ENCODE measurements around the gene AMFR.
"Not testable (repeated sequence)": the region's sequence is repeated elsewhere in the genome, so short reads cannot be mapped to it uniquely, and the experiment has no call there.

AMFR gene

DNA sequence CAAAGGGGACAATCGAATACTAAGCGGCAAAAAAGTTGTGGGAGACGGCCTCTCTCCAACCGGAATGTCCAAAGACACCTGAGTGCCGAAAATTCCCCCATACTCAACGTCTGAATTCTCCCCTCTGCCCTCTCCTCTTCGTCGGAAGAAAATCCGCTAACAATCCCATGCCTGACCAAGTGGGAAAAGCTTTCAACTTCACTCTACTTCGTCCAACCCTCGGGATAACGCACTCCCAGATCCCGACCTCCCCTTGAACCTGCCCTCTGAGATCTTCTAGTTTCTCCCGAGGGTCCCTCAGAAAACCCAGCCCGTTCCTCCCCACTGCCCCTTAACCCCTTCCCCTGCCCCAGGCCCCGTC lies 961 bp downstream of the AMFR start:
- no peak for DNase-seq (ENCODE audit: low read depth in 1 of 2, low spot score in 1 of 2)

DNA sequence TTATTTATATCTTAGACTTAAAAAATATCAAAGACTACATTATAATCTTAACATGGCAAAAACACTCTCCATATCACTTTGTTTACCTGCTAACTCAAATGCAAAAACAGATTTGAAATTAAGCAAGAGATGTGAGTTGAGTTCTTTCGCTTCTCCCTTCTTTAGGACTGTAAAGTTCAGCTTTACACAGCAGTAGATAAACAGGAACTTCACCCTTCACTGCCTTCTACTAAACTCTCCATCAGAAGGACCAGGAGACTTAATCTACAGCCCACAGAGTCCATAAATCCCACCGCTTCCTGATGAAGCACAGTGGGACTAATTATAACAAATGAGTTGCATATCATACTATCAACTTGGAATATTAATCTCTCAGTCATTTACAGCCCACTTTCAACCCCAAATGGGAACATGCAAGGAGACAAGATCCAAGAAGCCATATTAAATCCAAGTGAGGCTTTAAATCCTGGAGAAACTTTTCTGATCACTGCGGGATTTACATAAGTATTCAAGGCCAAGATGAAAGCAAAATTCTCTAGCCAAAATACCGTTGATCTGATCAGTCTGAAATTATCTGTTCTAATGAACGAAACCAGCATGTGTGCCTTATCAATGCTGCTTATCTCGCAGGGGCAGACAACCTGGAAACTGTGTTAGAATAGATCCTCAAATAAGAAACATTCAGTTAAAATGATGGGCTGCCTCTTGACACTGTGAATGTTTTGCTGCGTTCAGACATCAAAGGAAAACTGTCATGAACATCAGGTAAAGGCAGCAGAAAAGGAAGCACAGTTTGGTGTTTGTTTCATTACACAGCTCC lies 1.6 kb downstream of the AMFR start:
- DNase-seq (ENCODE audit: low read depth in 1 of 2, low spot score in 1 of 2): no peak

DNA sequence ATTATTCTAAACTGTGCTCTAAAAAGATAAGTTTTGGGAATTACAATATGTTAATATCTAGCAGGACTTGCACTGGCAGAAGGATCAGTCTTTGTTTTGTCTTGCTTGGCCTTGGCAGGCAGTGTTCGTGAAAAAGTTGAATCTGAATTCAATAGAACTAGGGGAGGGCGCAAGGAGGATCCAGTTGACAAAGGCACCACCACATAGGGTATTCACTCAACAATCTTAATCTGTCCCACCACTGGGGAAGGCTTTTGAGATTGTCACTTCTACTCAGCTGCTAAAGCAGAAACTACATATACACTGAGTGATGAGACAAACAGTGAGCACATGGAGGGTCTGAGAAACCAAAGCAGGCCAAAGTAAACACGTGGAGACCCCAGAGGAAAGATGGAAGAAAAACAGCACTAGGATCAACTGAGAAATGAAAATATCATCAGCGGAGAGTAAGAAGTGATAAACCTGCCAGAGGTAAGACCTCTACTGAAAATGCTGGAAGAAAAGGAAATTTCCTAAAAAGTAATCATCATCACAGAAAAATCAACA lies 2.4 kb downstream of the AMFR start:
- DNase-seq (ENCODE audit: low read depth in 1 of 2, low spot score in 1 of 2): no peak

DNA sequence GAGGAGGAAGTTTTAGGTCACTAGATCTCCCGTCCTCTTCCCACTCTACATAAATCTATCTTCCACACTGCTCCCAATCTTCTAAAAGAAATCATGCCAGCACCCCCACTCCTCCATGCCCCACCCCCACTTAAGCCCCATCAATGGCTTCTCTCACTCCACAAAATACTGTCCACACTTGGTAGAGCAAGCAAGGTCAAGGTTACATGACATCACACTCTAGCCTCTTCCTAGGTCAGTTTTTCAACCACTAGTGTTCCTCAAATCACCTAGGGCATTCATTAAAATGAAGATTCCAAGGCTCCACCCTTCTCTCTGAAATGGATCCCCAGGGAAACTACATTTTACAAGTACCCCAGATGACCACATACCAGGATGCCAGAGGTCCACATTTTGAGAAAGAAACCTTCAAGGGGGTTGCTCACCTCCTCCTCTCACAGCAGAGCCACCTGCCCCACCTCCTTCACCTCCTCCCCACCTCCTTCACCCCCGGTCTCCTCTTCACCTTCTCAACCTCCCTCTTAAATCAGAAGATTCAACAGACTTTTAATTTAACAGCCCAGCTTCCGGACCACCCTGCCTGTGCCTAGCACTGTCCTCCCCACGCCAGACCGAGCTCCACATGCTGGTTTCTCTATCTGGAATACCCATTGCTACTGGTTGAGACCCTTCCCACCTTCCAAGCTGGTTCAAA lies 3.2 kb downstream of the AMFR start:
- DNase-seq (ENCODE audit: low read depth in 1 of 2, low spot score in 1 of 2): no peak

DNA sequence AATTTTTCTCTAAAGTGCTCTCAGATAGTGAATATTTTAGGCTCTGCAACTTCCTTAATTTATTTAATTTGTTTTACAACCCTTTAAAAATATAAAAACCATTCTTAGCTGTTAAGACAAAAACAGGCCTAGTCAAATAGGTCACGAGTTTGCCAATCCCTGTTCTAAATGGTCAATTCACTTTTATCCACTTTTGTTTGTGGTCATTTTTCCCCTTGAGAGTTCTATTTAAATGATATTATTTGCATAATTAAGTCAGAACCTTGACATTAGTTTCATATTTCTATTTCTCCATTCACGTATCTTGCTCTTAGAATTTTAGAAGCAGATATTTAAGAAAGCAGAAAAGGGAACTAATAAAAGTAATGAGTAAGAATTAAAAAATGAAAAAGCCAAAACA lies 4.0 kb downstream of the AMFR start:
- no peak for DNase-seq (ENCODE audit: low read depth in 1 of 2, low spot score in 1 of 2)

DNA sequence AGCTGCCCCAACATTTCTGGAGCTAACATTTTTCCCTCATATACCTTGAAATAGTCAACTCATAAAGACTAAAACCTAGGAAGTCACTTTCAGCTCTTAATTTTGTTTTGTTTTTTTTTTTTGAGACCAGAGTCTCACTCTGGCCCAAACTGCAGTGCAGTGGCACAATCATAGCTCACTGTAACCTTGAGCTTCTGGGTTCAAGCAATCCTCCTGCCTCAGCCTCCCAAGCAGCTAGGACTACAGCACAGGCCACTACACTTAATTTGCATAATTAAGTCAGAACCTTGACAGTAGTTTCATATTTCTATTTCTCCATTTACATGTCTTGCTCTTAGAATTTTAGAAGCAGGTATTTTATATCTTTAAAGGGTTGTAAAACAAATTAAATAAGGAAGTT lies 4.7 kb downstream of the AMFR start:
- DNase-seq (ENCODE audit: low read depth in 1 of 2, low spot score in 1 of 2): no peak

DNA sequence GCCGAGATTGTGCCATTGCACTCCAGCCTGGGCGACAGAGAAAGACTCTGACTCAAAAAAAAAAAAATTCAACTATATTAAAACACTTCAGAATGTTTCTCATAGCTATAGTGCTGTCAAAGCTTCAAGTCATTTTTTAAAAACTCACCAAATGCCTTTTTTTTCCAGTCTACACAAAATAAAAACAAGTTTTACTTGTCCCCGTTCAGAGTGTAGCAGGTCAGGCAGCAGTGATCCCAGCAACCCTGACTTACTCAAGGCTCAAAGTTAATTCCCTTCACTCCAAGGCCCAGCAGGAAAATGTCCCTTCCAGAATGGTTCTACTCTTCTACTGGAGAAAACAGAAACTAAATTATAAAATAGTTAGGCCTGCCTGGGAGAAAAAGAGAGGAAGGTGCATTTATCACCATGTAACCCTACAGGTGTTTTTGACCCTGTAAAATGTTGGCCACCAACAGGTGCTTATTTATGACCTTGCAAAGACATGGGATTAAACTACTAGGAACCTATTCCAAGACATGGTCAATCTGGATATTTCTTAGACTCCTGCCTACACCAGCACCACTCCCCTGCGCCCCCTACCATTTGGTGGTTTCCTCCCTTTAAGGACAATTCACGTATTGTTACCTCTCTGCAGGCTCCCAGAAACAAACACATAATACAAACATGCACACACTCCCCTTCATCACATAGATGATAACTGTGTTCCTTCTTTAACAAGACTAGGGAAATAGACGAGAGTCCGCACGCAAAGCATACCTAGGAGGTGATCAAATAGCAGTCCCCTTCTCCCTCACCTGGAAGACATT lies 5.4 kb downstream of the AMFR start:
- no peak for DNase-seq (ENCODE audit: low read depth in 1 of 2, low spot score in 1 of 2)

DNA sequence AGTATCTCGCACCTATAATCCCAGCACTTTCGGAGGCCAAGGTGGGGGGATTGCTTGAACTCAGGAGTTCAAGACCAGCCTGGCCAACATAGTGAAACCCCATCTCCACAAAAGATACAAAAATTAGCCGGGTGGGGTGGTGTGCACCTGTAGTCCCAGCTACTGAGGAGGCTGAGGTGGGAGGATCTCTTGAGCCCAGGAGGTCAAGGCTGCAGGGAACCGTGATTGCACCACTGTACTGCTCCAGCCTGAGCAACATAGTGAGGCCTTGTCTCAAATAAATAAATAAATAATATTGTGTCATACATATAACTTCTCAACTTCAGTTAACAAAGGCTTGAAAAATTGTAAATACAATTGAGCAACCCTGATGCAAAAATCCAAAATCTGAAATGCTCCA lies 8.2 kb downstream of the AMFR start:
- DNase-seq (ENCODE audit: low read depth in 1 of 2, low spot score in 1 of 2): no peak

DNA sequence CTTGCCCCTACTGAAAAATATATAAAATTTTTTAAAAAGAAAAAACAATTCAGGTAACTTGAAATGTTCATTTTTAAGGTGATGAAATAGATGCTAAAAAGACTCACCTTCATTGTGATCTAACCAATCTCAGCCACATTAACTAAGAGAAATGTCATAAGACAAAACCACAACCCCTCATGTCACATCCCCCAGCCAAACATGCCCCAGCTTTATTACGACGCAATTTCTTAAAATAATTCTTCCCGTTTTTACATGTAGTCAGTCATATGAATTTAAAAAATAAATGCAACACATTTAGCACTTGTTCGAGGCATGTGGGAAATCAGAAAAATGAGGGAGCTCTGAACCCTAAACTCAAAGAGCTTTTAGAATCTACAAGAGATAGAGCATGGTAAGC lies 9.5 kb downstream of the AMFR start:
- no peak for DNase-seq (ENCODE audit: low read depth in 1 of 2, low spot score in 1 of 2)

DNA sequence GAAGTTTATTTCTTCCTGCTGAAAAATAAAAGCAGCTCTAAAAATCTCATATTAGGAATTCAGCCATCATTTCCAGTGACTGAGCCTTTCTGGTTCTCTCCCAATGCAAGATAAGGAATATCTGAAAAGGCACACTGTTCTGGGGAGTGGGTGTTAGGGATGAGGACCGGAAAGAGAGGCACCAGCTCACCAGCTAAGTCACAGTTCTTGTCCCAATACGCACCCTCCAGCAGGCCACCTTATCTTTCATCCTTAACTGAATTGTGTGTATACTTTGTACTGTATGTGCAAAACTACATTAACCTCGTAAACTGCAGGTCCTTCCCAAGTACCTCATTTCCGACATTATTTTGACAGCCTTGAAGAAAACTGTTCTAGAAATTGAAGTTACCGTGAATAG lies 11.0 kb downstream of the AMFR start:
- DNase-seq (ENCODE audit: low read depth in 1 of 2, low spot score in 1 of 2): no peak

DNA sequence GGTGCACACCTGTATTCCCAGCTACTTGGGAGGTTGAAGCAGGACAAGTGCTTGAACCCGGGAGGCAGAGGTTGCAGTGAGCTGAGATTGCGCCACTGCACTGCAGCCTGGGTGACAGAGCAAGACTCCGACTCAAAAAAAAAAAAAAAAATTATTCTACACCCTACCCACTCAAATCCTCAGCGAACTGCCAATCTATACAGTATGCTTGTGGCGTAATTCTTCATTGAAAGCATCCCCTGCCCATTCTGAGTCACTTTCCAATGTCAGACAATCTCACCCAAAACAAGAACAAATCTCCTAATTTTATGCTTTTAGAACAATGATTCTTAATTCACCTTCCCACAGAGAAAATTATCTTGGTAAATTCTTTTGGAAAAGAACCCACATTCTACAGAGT lies 12.0 kb downstream of the AMFR start:
- DNase-seq (ENCODE audit: low read depth in 1 of 2, low spot score in 1 of 2): no peak

DNA sequence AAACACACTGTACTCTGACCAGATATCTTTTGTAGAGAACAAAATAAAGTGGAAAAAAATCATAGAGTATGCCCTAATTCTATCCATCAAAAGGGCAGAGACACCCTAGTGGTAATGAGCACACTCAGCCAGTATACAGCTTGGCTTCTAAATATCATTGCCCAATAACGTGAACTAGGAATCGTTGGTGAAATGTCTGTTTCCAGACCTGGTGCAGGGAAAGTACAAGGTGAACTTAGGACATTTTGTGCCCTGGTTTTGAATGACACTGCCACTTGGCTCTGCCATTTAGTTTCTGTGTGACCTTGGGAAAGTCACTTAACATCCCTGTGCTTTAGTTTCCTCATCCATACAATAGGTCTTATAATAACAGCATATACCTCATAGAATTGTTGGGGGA lies 13.7 kb downstream of the AMFR start:
- DNase-seq (ENCODE audit: low read depth in 1 of 2, low spot score in 1 of 2): no peak

DNA sequence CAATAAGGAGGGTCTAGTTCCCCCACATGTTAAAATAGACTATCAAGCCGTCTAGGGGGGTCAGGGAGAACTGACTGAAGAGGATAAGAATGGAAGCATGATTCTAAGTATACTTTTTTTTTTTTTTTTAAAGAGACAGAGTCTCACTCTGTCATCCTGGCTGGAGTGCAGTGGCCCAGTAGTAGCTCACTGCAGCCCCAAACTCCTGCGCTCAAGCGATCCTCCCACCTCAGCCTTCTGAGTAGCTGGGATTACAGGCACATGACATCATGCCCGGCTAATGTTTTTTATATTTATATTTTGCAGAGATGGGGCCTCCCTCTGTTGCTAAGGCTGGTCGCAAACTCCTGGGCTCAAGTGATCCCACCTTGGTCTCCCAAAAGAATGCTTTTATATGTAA lies 14.2 kb downstream of the AMFR start:
- no peak for DNase-seq (ENCODE audit: low read depth in 1 of 2, low spot score in 1 of 2)

DNA sequence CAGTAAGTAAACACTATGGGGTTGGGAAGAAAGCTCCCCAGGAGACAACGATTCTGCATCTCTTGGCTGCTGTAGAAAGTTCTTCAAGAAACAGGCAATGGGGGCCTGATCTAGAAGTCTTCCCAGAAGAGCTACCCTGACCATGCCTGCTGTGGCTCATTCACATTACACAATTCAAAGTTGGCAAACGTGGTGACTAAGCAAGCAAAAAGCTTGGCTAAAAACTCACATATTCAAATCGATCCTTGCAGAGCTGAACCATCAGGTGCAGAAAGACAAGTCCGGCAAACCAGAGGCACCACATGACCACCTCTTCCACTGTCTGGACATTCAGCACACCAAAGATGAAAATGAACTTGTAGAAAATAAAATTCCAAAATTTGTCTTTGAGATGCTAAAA lies 16.1 kb downstream of the AMFR start:
- no peak for DNase-seq (ENCODE audit: low read depth in 1 of 2, low spot score in 1 of 2)

DNA sequence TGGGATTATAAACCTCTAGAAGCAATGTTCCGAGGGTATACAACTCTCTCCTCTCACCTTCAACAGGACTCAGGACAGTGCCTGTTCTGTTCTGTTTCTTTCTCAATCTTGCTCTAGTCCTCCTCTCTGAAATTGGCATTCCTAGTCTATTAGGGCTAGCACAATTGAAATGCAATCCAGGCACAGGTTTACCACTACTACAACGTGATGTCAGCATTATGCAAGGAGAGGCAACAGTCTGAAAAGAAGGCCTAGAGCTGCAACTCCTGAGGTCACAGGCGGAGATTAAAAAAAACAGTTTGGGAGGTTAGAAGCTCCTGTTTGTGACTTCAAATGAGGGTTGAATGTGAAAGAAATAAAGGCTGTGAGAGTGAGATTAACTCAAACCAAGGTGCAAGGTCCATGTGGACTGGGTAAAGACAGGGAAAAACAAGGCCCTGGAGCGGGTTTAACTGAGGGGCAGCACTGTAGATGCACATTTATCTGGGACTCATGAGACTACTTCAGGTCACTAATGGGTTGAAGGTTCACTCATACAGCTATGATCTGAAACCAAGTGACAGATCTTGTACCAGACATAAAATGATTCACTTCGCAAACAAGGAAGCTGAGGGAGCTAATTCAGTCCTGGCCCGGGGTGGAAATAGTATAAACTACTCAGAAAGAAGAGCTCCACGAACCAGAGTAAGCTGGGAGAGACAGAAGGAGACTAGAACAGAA lies 16.8 kb downstream of the AMFR start:
- DNase-seq (ENCODE audit: low read depth in 1 of 2, low spot score in 1 of 2): no peak

DNA sequence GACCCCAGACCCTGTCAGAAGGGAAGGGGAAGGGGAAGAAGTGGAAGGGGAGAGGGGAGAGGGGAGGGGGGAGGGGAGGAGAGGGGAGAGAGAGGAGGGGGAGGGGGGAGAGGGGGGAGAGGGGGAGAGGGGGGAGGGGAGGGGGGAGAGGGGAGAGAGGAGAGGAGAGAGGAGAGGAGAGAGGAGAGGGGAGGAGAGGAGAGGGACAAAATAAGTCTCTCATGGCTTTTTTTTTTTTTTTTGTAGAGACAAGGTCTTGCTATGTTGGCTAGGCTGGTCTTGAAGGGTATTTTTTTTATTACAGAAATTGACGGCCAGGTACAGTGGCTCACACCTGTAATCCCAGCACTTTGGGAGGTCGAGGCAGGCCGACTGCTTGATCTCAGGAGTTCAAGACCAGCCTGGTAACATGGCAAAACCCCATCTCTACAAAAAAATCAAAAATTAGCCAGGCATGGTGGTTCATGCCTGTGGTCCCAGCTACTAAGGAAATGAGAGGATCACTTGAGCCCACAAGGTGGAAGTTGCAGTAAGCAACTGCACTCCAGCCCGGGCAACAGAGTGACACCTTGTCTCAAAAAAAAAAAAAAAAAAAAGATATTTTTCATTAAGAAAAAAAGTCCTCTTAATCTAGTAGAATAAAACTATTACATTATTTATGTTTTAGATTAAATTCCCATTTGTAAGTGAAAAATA lies 19.2 kb downstream of the AMFR start:
- no peak for DNase-seq (ENCODE audit: low read depth in 1 of 2, low spot score in 1 of 2)

DNA sequence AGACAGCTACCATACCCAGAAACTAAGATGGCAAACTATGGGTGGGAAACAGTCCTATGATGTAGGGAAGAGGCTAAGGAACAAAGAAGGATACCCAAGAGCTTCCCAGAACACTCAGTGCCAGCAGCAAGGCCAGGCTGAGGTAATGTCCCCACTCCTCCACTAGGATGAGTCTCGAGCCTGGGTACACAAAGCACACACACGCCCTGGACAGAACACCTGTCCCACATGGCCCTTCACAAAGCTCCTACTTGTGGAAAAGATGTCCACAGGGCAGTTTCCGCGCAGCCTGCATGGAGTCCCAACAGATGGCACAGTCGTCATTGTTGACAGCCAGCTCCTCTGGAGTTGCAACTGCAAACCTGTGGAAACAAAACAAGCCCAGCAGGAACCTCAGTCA lies 23.9 kb downstream of the AMFR start:
- DNase-seq (ENCODE audit: low read depth in 1 of 2, low spot score in 1 of 2): no peak

DNA sequence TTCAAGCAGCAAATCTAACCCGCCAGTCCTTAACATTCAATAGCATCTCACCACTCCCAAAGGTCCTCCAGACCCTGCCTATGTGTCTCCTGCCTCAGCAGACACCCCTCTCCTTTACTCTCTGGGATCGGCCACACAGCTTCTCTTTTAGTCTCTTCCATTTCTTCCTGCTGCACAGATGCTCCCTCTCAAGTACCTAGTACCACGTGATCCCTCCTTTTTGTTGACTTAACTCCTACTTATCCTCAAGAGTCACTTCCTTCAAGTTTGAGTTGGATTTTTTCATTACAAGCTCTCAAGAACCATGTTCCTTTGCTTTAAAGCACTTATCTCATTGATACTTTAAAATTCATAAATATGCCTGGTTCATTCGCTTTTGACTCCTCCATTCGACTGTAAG lies 24.9 kb downstream of the AMFR start:
- DNase-seq (ENCODE audit: low read depth in 1 of 2, low spot score in 1 of 2): no peak

DNA sequence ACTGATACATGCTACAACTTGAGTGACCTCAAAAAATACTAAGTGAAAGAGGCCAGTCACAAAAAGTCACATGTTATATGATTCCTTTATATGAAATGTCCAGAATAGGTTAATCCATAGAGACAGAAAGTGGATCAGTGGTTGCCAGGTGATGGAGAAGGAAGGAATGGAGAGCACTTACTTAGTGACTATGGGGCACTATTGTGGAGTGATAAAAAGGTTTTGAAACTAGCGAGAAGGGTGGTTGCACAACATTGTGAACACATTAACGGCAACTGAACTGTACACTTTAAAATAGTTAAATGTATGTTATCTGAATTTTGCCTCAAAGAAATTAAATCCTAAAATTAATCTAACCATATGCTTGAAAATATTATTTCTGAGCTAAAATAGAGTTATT lies 25.9 kb downstream of the AMFR start:
- no peak for DNase-seq (ENCODE audit: low read depth in 1 of 2, low spot score in 1 of 2)

DNA sequence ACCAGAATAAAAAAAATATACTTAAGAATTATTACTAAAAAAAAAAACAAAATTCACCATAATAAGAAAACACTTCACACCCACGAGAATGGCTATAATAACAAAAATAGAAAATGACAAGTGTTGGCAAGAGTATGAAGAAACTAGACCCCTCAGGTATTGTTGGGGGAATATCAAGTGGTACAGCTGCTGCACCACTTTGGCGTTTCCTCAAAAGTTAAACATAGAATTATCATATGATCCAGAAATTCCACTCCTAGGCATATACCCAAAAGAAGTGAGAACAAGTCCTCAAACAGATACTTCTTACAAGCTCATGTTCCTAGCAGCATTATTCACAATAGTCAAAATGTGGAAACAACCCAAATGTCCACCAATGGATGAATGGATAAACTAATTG lies 26.3 kb downstream of the AMFR start:
- no peak for DNase-seq (ENCODE audit: low read depth in 1 of 2, low spot score in 1 of 2)

DNA sequence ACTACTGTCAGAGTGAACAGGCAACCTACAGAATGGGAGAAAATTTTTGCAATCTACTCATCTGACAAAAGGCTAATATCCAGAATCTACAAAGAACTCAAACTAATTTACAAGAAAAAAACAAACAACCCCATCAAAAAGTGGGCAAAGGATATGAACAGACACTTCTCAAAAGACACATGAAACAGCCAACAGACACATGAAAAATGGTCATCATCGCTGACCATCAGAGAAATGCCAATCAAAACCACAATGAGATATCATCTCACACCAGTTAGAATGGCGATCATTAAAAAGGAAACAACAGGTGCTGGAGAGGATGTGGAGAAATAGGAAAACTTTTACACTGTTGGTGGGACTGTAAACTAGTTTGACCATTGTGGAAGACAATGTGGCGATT lies 28.6 kb downstream of the AMFR start:
- DNase-seq (ENCODE audit: low read depth in 1 of 2, low spot score in 1 of 2): not testable (repeated sequence)
